ENCODE measurements around the gene PTGFRN. TPM values are rescaled to one million over a fixed set of nuclear protein-coding genes. Genes with fewer than 3 reads are reported as not detected.

The PTGFRN gene
- total RNA-seq, 4 donors from 2014 or later, result 64.5 to 92.0 (median 83.9) TPM

- peak in 1 of 2 donors; percentile 81 for DNase-seq (ENCODE audit: low spot score in 2 of 2)
- Histone ChIP-seq H3K4me3 (no peak overlapping the region), H3K36me3 (peaks cover 17% of the 10 kb centered on the region), H3K27ac (peak overlapping the region; percentile 57), H3K27me3 (no peaks in the 10 kb centered on the region), H3K4me1 (peaks cover 18% of the 10 kb centered on the region), H3K9me3 (no peaks in the 10 kb centered on the region)
- no peak for TF ChIP-seq POLR2AphosphoS5 (IDR thresholded peaks at IDR 0.05)
- TF ChIP-seq, protein P1, sequence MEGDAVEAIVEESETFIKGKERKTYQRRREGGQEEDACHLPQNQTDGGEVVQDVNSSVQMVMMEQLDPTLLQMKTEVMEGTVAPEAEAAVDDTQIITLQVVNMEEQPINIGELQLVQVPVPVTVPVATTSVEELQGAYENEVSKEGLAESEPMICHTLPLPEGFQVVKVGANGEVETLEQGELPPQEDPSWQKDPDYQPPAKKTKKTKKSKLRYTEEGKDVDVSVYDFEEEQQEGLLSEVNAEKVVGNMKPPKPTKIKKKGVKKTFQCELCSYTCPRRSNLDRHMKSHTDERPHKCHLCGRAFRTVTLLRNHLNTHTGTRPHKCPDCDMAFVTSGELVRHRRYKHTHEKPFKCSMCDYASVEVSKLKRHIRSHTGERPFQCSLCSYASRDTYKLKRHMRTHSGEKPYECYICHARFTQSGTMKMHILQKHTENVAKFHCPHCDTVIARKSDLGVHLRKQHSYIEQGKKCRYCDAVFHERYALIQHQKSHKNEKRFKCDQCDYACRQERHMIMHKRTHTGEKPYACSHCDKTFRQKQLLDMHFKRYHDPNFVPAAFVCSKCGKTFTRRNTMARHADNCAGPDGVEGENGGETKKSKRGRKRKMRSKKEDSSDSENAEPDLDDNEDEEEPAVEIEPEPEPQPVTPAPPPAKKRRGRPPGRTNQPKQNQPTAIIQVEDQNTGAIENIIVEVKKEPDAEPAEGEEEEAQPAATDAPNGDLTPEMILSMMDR (IDR thresholded peaks at IDR 0.05), result no peak
- TF ChIP-seq POLR2A (IDR thresholded peaks at IDR 0.05), result no peak
- TF ChIP-seq EP300 (IDR thresholded peaks at IDR 0.05), result no peak
- 75% methylated on average over 10 of the region's 10 CpGs for WGBS
These were observed 41.7 kb downstream of the PTGFRN start for GRCh38 chr1:116951200-116951935.

GRCh38 chr1:116952738-116953275, 43.1 kb downstream of the PTGFRN start:
- Histone ChIP-seq H3K4me1 (peaks cover 14% of the 10 kb centered on the region), H3K9me3 (no peaks in the 10 kb centered on the region), H3K4me3 (no peak overlapping the region), H3K27me3 (no peaks in the 10 kb centered on the region), H3K36me3 (peaks cover 10% of the 10 kb centered on the region), H3K27ac (no peak overlapping the region)
- WGBS, result 76% methylated on average over 2 of the region's 2 CpGs
- TF ChIP-seq POLR2A (IDR thresholded peaks at IDR 0.05) (no peak), POLR2AphosphoS5 (IDR thresholded peaks at IDR 0.05) (no peak), EP300 (IDR thresholded peaks at IDR 0.05) (no peak)
- TF ChIP-seq, protein P1 (IDR thresholded peaks at IDR 0.05), result no peak
- DNase-seq (ENCODE audit: low spot score in 2 of 2), result no peak

- no peaks in the 10 kb centered on the region for H3K27me3 ChIP-seq
- DNase-seq (ENCODE audit: low spot score in 2 of 2), result no peak
- H3K27ac ChIP-seq, result no peak overlapping the region
- no peaks in the 10 kb centered on the region for H3K9me3 ChIP-seq
- TF ChIP-seq POLR2AphosphoS5 (IDR thresholded peaks at IDR 0.05) (peak in 1 of 3 donors; percentile 41), POLR2A (IDR thresholded peaks at IDR 0.05) (no peak)
- H3K4me3 ChIP-seq, result no peak overlapping the region
- peaks cover 7% of the 10 kb centered on the region for H3K36me3 ChIP-seq
- H3K4me1 ChIP-seq, result peaks cover 14% of the 10 kb centered on the region
- WGBS, result 62% methylated on average over 3 of the region's 3 CpGs
These were observed 44.7 kb downstream of the PTGFRN start for GRCh38 chr1:116954440-116954839.

- no peaks in the 10 kb centered on the region for H3K27me3 ChIP-seq
- H3K36me3 ChIP-seq, result peaks cover 7% of the 10 kb centered on the region
- TF ChIP-seq POLR2A (IDR thresholded peaks at IDR 0.05), result no peak
- peaks cover 4% of the 10 kb centered on the region for H3K4me1 ChIP-seq
- 98% methylated on average over 7 of the region's 7 CpGs for WGBS
- no peaks in the 10 kb centered on the region for H3K9me3 ChIP-seq
- DNase-seq (ENCODE audit: low spot score in 2 of 2), result no peak
- no peak overlapping the region for H3K27ac ChIP-seq
- no peak overlapping the region for H3K4me3 ChIP-seq
These were observed 46.7 kb downstream of the PTGFRN start for GRCh38 chr1:116956378-116956777.

- no peaks in the 10 kb centered on the region for H3K4me1 ChIP-seq
- no peak for DNase-seq (ENCODE audit: low spot score in 2 of 2)
- no peak overlapping the region for H3K4me3 ChIP-seq
- H3K36me3 ChIP-seq, result peaks cover 20% of the 10 kb centered on the region
- no peaks in the 10 kb centered on the region for H3K27me3 ChIP-seq
- TF ChIP-seq, protein P1 (IDR thresholded peaks at IDR 0.05), result no peak
- TF ChIP-seq POLR2AphosphoS5 (IDR thresholded peaks at IDR 0.05) (no peak), POLR2A (IDR thresholded peaks at IDR 0.05) (no peak), EP300 (IDR thresholded peaks at IDR 0.05) (no peak)
- H3K27ac ChIP-seq, result no peak overlapping the region
- WGBS, result 91% methylated on average over 4 of the region's 4 CpGs
- no peaks in the 10 kb centered on the region for H3K9me3 ChIP-seq
These were observed 47.9 kb downstream of the PTGFRN start for GRCh38 chr1:116957646-116958045.

DNA sequence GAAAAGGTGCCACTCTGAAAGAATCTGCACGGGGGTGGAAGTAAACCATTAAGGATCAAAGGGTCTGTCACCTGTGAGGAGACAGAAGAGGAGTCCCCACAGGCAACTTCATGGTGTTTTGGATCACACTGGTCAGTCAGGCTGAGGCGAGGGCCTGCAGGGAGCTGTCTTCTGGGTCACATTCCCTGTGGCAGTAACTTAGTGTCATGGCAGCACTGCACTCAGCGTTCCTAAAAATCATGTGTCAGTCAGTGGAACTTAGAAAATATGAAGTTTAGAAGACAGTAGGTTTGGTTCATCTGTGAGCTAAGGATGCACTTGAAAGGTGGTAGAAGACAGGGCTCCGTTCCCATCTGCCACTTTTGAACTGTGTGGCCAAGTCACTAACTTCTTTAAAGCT, 48.4 kb downstream of the PTGFRN start:
- no peak for TF ChIP-seq POLR2AphosphoS5 (IDR thresholded peaks at IDR 0.05)
- TF ChIP-seq, protein P1 (IDR thresholded peaks at IDR 0.05), result no peak
- TF ChIP-seq EP300 (IDR thresholded peaks at IDR 0.05), result no peak
- no peak for TF ChIP-seq POLR2A (IDR thresholded peaks at IDR 0.05)
- WGBS, result 84% methylated on average over 4 of the region's 4 CpGs
- H3K9me3 ChIP-seq, result no peaks in the 10 kb centered on the region
- peaks cover 25% of the 10 kb centered on the region for H3K36me3 ChIP-seq
- no peak overlapping the region for H3K4me3 ChIP-seq
- H3K27ac ChIP-seq, result no peak overlapping the region
- H3K27me3 ChIP-seq, result no peaks in the 10 kb centered on the region
- no peak for DNase-seq (ENCODE audit: low spot score in 2 of 2)
- no peaks in the 10 kb centered on the region for H3K4me1 ChIP-seq
